Suprapubic skin (tissue), 4 donors: ENCODE results near the gene MSMP. TPM values are rescaled to one million over a fixed set of nuclear protein-coding genes. Genes with fewer than 3 reads are reported as not detected.

Source experiments
- DNase-seq, 2 donors: peaks; one replicate each; pipeline ENCODE4 v3.0.0-alpha.2; 2019; ENCODE audit warnings: low spot score in 2 of 2
- H3K27ac ChIP-seq: fragments of 200-600 bp; sonication (generic); one replicate; pipeline ENCODE4 v1.5.1; 2019
- H3K27me3 ChIP-seq: fragments of 200-600 bp; sonication (generic); one replicate; pipeline ENCODE4 v1.5.1; 2019
- H3K36me3 ChIP-seq: fragments of 200-600 bp; sonication (generic); one replicate; pipeline ENCODE4 v1.5.1; 2019
- H3K4me1 ChIP-seq: fragments of 200-600 bp; sonication (generic); one replicate; pipeline ENCODE4 v1.5.1; 2019
- H3K4me3 ChIP-seq: fragments of 200-600 bp; sonication (generic); one replicate; pipeline ENCODE4 v1.5.1; 2019; ENCODE audit warnings: mild to moderate bottlenecking
- H3K9me3 ChIP-seq: fragments of 200-600 bp; sonication (generic); one replicate; pipeline ENCODE4 v1.5.1; 2019
- EP300 ChIP-seq: sonication (generic); formaldehyde crosslinking; IDR thresholded peaks from one replicate; pipeline ENCODE4 v1.6.1; 2017; ENCODE audit warnings: antibody characterized with exemption
- POLR2A ChIP-seq, 2 donors: fragments of 450-650 bp; IDR thresholded peaks; one replicate each; pipeline ENCODE4 v1.6.1; 2017; ENCODE audit warnings: antibody characterized with exemption in 2 of 2, mild to moderate bottlenecking in 2 of 2, moderate library complexity in 2 of 2
- POLR2AphosphoS5 ChIP-seq, 3 donors: sonication (generic); formaldehyde crosslinking; IDR thresholded peaks; one replicate each; pipeline ENCODE4 v1.6.1; 2017; ENCODE audit warnings: antibody characterized with exemption in 3 of 3
- WGBS: methylation state at CpG from one replicate; pipeline ENCODE4 v1.1.5; 2018; 5-methylcytosine and 5-hydroxymethylcytosine counted together
- total RNA-seq, 4 donors: library from RNA; depleted of rRNA; stranded (reverse); fragments of >200 nt; gene quantifications; one replicate each; pipeline ENCODE4 v1.1.0, GENCODE V29; 2016
- TF ChIP-seq, protein P1 (sequence below), 2 donors: fragments of 200-600 bp in 1 of 2; fragments of 450-650 bp in 1 of 2; sonication (generic) in 1 of 2; IDR thresholded peaks; one replicate each; pipeline ENCODE4 v1.5.1; 2016 to 2019; ENCODE audit warnings: antibody characterized with exemption in 2 of 2, mild to moderate bottlenecking in 1 of 2, moderate library complexity in 1 of 2

Gene MSMP
- total RNA-seq, 4 donors from 2014 or later = not detected

DNA sequence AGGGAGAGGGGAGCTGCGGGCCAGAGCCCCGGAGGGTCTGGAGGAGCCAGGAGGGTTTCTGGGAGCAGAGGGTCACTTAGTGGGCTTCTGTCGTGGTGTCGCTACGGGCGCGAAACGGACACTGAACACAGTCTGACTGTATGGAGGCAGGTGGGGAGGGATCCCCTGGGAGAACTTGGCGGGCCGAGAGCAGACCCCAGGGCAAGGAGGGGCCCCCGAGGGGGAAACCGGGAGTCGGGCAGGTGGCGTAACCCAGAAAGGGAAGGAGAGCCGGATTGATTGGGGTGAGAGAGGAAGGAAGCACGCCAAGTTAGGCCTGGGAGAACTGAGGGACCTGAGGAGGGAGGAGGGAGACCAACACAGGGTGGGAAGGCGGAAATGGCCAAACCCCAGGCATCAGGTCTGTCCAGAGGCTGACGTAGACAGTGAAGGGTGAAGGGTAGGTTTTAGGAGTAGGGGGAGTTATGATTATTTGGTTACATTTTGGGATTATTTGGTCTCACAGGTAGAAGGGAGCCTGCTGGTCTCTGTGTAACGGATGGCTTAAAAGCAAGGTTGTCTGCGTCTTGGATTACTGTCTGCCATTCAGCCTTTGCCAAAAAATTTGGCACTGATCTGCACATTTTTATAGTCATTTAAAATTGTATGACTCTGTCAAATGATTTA, 3.3 kb upstream of the MSMP start:
- peak in 1 of 2 donors; percentile 77 for DNase-seq
- 3% methylated on average over 18 of the region's 20 CpGs for WGBS
- Histone ChIP-seq H3K9me3 (no peaks in the 10 kb centered on the region), H3K4me3 (peak overlapping the region; percentile 48), H3K27me3 (no peaks in the 10 kb centered on the region), H3K4me1 (peaks cover 32% of the 10 kb centered on the region), H3K36me3 (peaks cover 28% of the 10 kb centered on the region), H3K27ac (peak overlapping the region; percentile 70)
- TF ChIP-seq, protein P1, sequence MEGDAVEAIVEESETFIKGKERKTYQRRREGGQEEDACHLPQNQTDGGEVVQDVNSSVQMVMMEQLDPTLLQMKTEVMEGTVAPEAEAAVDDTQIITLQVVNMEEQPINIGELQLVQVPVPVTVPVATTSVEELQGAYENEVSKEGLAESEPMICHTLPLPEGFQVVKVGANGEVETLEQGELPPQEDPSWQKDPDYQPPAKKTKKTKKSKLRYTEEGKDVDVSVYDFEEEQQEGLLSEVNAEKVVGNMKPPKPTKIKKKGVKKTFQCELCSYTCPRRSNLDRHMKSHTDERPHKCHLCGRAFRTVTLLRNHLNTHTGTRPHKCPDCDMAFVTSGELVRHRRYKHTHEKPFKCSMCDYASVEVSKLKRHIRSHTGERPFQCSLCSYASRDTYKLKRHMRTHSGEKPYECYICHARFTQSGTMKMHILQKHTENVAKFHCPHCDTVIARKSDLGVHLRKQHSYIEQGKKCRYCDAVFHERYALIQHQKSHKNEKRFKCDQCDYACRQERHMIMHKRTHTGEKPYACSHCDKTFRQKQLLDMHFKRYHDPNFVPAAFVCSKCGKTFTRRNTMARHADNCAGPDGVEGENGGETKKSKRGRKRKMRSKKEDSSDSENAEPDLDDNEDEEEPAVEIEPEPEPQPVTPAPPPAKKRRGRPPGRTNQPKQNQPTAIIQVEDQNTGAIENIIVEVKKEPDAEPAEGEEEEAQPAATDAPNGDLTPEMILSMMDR (IDR thresholded peaks at IDR 0.05) = no peak
- no peak for TF ChIP-seq POLR2A (IDR thresholded peaks at IDR 0.05)
- no peak for TF ChIP-seq EP300
- no peak for TF ChIP-seq POLR2AphosphoS5 (IDR thresholded peaks at IDR 0.05)

DNA sequence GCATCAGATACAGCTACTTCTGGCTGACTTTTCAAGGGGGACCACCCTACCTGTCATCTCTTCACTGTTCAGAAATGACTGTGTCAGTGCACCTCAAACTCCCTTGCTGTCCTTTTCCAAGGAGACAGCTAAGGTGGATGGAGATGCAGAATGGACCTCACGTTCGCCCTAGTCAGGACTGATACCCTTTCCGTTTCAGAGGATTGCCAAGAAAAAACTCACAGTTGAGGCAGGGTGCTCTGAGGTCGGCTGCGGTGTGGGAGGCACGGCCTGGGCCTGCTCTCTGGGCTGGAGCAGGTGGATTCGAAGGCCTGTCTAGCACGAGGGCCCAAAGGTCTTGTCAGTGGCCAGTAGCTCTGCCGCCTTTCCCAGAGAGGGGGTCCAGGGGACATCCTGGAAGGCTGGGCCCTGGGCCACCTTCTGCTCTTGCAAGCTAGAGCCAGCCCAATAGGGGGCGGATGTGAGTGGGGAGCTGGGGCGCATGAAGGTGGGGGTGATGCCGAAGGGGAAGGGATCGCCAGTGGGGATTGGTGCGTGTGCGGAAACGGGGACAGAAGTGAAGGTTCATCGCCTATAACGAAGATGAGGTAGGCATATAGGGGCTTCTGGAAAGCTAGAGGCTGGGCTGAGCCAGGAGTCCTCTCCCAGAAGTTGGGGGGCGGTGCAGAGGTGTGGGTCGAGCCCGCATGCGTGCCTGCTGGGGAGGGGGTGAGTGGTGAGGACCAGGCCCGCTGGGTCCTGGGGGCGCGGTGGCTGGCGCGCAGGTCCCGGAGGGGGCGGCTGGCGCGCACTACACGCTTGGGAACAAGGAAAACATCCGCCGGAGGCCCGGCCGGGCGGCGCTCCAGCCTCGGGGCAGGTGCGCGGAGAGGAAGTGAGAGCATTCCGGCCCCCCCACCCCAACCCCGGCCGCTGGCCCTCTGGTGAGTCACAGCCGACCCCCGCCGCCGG, 2.5 kb upstream of the MSMP start:
- Histone ChIP-seq H3K9me3 (no peaks in the 10 kb centered on the region), H3K27me3 (no peaks in the 10 kb centered on the region), H3K36me3 (peaks cover 36% of the 10 kb centered on the region), H3K4me1 (peaks cover 32% of the 10 kb centered on the region), H3K4me3 (peak overlapping the region; percentile 48), H3K27ac (peak overlapping the region; percentile 70)
- DNase-seq = peak; percentile 77 to 79
- 39% methylated on average over 17 of the region's 48 CpGs for WGBS
- no peak for TF ChIP-seq POLR2AphosphoS5 (IDR thresholded peaks at IDR 0.05)
- TF ChIP-seq, protein P1 (IDR thresholded peaks at IDR 0.05) = peak; percentile 12 to 55

DNA sequence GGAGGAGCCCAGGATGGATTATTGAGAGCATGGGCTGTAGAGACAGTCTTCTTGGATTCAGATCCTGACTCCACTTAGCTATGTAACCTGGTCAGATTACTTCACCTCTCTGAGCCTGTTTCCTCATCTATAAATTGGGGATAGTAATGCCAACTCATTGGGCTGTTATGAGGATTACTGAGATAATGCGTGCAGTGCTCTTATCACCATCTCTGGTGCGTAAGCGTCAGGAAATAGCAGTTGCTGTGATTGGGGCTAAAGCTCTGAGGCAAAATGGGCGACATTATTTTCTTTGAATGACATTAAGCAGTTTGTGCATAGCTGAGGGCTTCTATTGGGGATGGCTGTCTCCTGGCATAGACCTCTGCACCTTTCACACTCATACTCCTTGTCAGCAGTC, 995 bp upstream of the MSMP start:
- DNase-seq = peak in 1 of 2 donors; percentile 4
- Histone ChIP-seq H3K36me3 (peaks cover 45% of the 10 kb centered on the region), H3K4me1 (peaks cover 36% of the 10 kb centered on the region), H3K9me3 (no peaks in the 10 kb centered on the region), H3K27me3 (no peaks in the 10 kb centered on the region), H3K4me3 (no peak overlapping the region), H3K27ac (no peak overlapping the region)
- TF ChIP-seq EP300 = no peak
- WGBS = 93% methylated on average over 4 of the region's 4 CpGs

- Histone ChIP-seq H3K4me1 (peaks cover 40% of the 10 kb centered on the region), H3K9me3 (no peaks in the 10 kb centered on the region), H3K27ac (no peak overlapping the region), H3K27me3 (no peaks in the 10 kb centered on the region), H3K4me3 (no peak overlapping the region), H3K36me3 (peaks cover 45% of the 10 kb centered on the region)
- TF ChIP-seq, protein P1 (IDR thresholded peaks at IDR 0.05) = no peak
- TF ChIP-seq POLR2AphosphoS5 (IDR thresholded peaks at IDR 0.05) (no peak), POLR2A (IDR thresholded peaks at IDR 0.05) (no peak), EP300 (no peak)
- DNase-seq = no peak
- 93% methylated on average over 5 of the region's 5 CpGs for WGBS
These were observed 610 bp downstream of the MSMP start for GRCh38 chr9:35753466-35753865.

- Histone ChIP-seq H3K27me3 (no peaks in the 10 kb centered on the region), H3K27ac (peak overlapping the region; percentile 83), H3K4me3 (peak overlapping the region; percentile 83), H3K4me1 (peaks cover 43% of the 10 kb centered on the region), H3K9me3 (no peaks in the 10 kb centered on the region), H3K36me3 (peaks cover 44% of the 10 kb centered on the region)
- WGBS = 86% methylated on average over 2 of the region's 4 CpGs
- TF ChIP-seq POLR2A (IDR thresholded peaks at IDR 0.05) (no peak), POLR2AphosphoS5 (IDR thresholded peaks at IDR 0.05) (no peak), EP300 (no peak)
- TF ChIP-seq, protein P1 (IDR thresholded peaks at IDR 0.05) = no peak
- DNase-seq = no peak
These were observed 3.9 kb downstream of the MSMP start for GRCh38 chr9:35750256-35750531.
